Measurements from ENCODE around the gene L3MBTL1.

The L3MBTL1 gene

GRCh38 chr20:43514648-43514999 lies 7.1 kb downstream of the L3MBTL1 start:
- Histone ChIP-seq H3K9me2 (replicated peaks; ENCODE audit: low read depth, low read length) (no peaks in the 10 kb centered on the region), H3K36me3 (ENCODE audit: insufficient read depth, low read length) (no peaks in the 10 kb centered on the region), H3K4me1 (ENCODE audit: insufficient read depth, low read length, poor library complexity, severe bottlenecking) (no peaks in the 10 kb centered on the region), H3K9ac (ENCODE audit: low read depth, low read length, poor library complexity, severe bottlenecking) (peak overlapping the region; percentile 75), H3F3A (ENCODE audit: low read depth) (no peaks in the 10 kb centered on the region), H3K27me3 (ENCODE audit: insufficient read depth, low read length, poor library complexity, severe bottlenecking) (no peaks in the 10 kb centered on the region), H3K9me3 (ENCODE audit: insufficient read depth, low read depth, low read length) (no peaks in the 10 kb centered on the region), H3K4me2 (ENCODE audit: low read depth, low read length, poor library complexity, severe bottlenecking) (peak overlapping the region; percentile 66), H4K20me1 (ENCODE audit: insufficient read depth, low read length, poor library complexity, severe bottlenecking) (no peaks in the 10 kb centered on the region), H3K4me3 (ENCODE audit: low read length, poor library complexity, severe bottlenecking) (peak overlapping the region; percentile 74), H2AFZ (ENCODE audit: low read length) (peak overlapping the region; percentile 84), H3K79me2 (ENCODE audit: insufficient read depth, low read length) (peaks cover 15% of the 10 kb centered on the region; the same call in 1 of the 2 replicates)
- TF ChIP-seq EZH2phosphoT487 (IDR thresholded peaks at IDR 0.05; ENCODE audit: borderline replicate concordance) (no peak), CTCF (conservative IDR thresholded peaks at IDR 0.05; ENCODE audit: low read length) (no peak; the same call in 1 of the 2 replicates)

- H2AFZ ChIP-seq (ENCODE audit: low read length) = no peak overlapping the region
- H3K79me2 ChIP-seq (ENCODE audit: insufficient read depth, low read length) = peaks cover 15% of the 10 kb centered on the region; the same call in 1 of the 2 replicates
- peak overlapping the region; percentile 66 for H3K4me2 ChIP-seq (ENCODE audit: low read depth, low read length, poor library complexity, severe bottlenecking)
- H3K4me1 ChIP-seq (ENCODE audit: insufficient read depth, low read length, poor library complexity, severe bottlenecking) = no peaks in the 10 kb centered on the region
- H3K9me2 ChIP-seq (replicated peaks; ENCODE audit: low read depth, low read length) = no peaks in the 10 kb centered on the region
- no peak for TF ChIP-seq CTCF (conservative IDR thresholded peaks at IDR 0.05; ENCODE audit: low read length)
- TF ChIP-seq EZH2phosphoT487 (IDR thresholded peaks at IDR 0.05; ENCODE audit: borderline replicate concordance) = no peak
- peak overlapping the region; percentile 75 for H3K9ac ChIP-seq (ENCODE audit: low read depth, low read length, poor library complexity, severe bottlenecking)
- no peaks in the 10 kb centered on the region for H3K36me3 ChIP-seq (ENCODE audit: insufficient read depth, low read length)
- peak overlapping the region; percentile 74 for H3K4me3 ChIP-seq (ENCODE audit: low read length, poor library complexity, severe bottlenecking)
- no peaks in the 10 kb centered on the region for H4K20me1 ChIP-seq (ENCODE audit: insufficient read depth, low read length, poor library complexity, severe bottlenecking)
- H3F3A ChIP-seq (ENCODE audit: low read depth) = no peaks in the 10 kb centered on the region
- no peaks in the 10 kb centered on the region for H3K27me3 ChIP-seq (ENCODE audit: insufficient read depth, low read length, poor library complexity, severe bottlenecking)
- H3K9me3 ChIP-seq (ENCODE audit: insufficient read depth, low read depth, low read length) = 0 out of 2 replicates have a peak, but pooled peaks cover 3% of the 10 kb centered on the region
Measured at GRCh38 chr20:43515628-43516027, 8.1 kb downstream of the L3MBTL1 start.

GRCh38 chr20:43516251-43516824 lies 8.8 kb downstream of the L3MBTL1 start:
- Histone ChIP-seq H3K4me1 (ENCODE audit: insufficient read depth, low read length, poor library complexity, severe bottlenecking) (no peaks in the 10 kb centered on the region), H3K27me3 (ENCODE audit: insufficient read depth, low read length, poor library complexity, severe bottlenecking) (no peaks in the 10 kb centered on the region), H3K9me3 (ENCODE audit: insufficient read depth, low read depth, low read length) (0 out of 2 replicates have a peak, but pooled peaks cover 3% of the 10 kb centered on the region), H3K79me2 (ENCODE audit: insufficient read depth, low read length) (peaks cover 15% of the 10 kb centered on the region; the same call in 1 of the 2 replicates), H4K20me1 (ENCODE audit: insufficient read depth, low read length, poor library complexity, severe bottlenecking) (no peaks in the 10 kb centered on the region), H3F3A (ENCODE audit: low read depth) (no peaks in the 10 kb centered on the region), H3K9ac (ENCODE audit: low read depth, low read length, poor library complexity, severe bottlenecking) (peak overlapping the region; percentile 75), H3K9me2 (replicated peaks; ENCODE audit: low read depth, low read length) (no peaks in the 10 kb centered on the region), H3K4me3 (ENCODE audit: low read length, poor library complexity, severe bottlenecking) (peak overlapping the region; percentile 74), H3K4me2 (ENCODE audit: low read depth, low read length, poor library complexity, severe bottlenecking) (peak overlapping the region; percentile 66), H3K36me3 (ENCODE audit: insufficient read depth, low read length) (no peaks in the 10 kb centered on the region), H2AFZ (ENCODE audit: low read length) (no peak overlapping the region)
- no peak for TF ChIP-seq CTCF (conservative IDR thresholded peaks at IDR 0.05; ENCODE audit: low read length)
- TF ChIP-seq EZH2phosphoT487 (IDR thresholded peaks at IDR 0.05; ENCODE audit: borderline replicate concordance) = no peak

Measured in Loucy (cell line).